ENCODE measurements around the gene EBF3.

Gene EBF3

DNA sequence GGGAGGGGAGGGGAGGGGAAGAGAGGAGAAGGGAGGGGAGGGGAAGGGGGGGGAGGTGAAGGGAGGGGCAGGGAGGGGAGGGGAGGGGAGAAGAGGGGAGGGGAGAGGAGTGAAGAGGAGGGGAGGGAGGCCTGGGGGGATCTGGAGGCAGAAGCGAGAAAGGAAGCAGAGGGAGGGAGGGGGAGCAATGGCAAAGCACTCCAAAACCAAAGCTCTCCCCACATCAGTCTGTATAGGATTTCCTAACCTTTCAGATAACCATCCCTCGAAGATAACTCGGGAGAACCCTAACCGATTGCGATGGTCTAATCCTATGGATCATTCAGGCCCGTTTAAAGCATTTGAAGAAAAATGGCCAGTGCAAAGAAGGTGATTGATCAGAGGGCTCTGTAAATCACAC, 19.0 kb downstream of the EBF3 start:
- no peak for DNase-seq (ENCODE audit: low read depth)

DNA sequence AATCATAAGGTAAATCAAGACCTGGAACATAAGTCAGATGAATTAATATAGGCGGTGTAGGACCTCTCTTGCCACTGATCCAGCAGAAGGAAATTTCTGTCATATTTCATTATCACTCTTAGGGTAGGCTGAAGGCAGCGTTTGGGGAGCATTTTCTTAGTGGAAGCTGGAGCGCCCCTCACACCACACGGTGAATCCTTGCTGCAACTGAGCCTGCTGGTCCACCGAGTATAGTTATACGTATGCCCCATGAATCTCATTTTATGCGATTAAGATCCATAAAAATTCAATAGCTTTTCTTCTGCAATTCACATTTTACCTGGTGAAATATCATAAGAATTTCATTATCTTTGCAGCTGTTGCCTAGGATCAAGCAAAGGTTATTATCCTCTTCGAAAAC, 19.6 kb downstream of the EBF3 start:
- no peak for DNase-seq (ENCODE audit: low read depth)

DNA sequence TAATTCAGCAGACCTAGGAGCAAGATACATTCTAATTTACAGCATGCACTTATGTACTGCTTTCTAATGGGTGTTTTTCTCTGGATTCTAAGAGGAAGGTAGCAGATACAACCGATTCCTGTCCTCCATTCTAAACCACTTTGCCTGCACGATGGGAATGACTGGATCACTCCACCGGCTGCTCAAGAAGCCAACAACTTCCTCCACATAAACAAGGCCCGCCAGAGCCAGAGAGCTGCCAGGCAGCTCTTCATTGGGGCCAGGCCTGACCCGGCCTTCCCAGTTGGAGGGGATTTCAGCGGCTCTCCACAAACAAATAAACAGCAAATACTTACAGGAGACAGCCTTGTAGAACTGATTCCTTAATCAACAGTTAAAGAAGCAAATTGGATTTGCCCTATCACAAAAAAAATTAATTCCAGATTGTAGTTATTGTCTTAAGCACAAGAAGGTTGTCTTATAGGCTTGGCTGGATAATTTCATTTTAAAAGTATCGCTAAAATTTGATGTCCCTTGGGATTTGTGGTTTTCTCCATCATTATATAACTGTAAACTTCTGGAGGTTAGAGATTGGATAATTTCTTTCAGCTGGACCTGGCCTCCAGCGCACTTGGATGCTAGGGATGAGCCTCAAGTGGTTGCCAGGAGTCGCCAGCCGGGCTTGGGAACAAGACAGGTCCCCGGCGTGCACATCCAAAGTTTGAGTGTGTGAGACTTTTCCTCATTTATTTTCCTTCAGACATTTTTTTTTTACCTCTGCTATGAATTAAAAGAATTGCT, 20.9 kb downstream of the EBF3 start:
- DNase-seq (ENCODE audit: low read depth) = no peak

DNA sequence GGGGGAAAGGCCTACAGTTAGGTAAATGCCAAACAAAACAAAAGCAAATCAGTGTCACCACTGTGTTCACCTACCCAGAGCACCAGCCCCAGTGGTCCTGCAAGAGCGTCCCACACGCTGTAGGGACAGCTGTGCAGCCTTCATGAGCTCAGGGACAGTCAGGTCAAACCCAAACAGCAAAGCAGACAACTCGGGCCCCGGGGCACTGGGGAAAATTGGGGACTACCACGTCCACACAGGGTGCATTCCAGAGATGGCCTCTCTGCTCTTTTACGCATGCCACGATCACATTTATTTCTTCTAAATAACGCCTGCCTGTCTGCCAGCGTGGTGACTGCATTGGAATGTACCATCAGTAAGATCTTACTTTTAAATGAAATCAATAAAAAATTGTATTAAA, 21.7 kb downstream of the EBF3 start:
- DNase-seq (ENCODE audit: low read depth) = no peak

DNA sequence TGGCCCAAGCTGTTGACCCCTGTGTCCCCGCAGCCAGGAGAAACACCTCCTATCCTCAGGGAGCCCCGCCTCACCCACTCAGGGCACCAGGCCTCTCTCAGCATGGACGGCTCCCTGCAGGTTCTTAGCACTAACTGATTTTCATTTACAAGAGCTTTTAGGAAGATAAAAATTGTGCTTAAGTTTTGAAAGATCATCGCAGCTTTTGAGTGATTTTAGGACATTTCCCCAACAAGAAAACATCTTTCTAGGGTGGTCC, 22.1 kb downstream of the EBF3 start:
- no peak for DNase-seq (ENCODE audit: low read depth)

DNA sequence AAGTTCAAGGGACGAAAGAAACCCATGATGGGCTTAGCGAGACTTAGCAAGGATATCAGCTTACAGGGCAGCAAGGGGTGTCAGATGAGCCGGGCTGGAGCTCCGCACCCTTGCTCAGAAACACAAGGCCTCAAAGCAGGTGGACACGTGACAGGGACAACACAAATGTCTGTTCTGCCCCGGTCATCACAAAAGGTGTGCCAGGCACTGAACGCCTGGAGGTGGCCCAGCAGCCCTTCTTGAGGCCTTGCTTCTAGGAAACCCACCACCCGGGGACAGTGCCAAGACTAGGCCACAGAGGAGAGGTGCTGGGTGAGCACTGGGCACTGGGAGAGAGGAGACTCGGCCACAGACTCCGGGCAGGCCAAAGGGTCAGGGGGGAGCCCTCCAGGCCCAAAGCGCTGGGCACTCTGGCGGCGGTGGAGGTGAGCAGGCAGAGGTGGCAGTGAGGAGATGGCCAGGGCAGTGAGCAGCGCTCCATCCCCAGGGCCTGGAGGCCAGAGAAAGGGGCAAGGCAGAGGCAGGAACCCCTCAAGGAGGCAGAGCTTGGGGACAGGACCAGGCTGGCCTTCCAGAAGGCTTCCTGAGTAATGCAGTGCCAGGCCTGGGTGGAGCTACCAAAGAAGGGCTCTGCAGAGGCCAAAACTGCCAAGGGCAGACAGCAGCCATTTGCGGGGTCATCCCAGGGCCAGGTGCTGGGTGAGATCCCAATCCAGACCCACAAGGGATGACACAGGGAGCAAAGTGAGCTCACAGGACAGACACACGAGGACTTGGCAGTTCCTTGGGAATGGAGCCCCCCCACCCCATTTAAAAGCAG, 22.7 kb downstream of the EBF3 start:
- no peak for DNase-seq (ENCODE audit: low read depth)

DNA sequence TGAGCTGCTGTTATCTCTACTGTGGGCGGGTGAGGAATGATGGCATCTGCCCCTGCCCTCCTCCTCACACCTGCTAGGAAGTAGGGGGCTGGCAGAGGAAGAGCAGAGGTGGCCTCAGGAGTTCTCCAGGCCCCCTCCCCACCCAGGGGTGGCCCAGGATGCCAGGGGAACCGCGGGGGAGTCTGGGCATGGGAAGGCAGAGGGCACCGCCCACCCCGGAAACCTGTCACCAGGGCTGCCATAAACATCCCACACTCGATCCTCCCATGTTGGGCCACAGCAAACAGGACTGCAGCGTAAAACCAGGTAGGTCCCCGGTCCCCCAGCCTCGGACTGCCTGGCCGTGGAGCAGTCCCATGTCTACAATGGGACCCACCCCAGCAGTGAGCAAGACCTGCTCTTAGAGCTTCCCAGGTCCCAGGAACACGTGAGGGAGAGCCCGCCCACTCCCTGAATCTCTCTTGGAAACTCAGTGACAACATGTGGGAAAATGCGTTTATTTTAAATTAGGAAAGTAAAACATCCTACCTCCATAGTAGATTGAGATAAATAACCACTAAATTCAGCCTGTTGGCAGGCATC, 23.4 kb downstream of the EBF3 start:
- no peak for DNase-seq (ENCODE audit: low read depth)

DNA sequence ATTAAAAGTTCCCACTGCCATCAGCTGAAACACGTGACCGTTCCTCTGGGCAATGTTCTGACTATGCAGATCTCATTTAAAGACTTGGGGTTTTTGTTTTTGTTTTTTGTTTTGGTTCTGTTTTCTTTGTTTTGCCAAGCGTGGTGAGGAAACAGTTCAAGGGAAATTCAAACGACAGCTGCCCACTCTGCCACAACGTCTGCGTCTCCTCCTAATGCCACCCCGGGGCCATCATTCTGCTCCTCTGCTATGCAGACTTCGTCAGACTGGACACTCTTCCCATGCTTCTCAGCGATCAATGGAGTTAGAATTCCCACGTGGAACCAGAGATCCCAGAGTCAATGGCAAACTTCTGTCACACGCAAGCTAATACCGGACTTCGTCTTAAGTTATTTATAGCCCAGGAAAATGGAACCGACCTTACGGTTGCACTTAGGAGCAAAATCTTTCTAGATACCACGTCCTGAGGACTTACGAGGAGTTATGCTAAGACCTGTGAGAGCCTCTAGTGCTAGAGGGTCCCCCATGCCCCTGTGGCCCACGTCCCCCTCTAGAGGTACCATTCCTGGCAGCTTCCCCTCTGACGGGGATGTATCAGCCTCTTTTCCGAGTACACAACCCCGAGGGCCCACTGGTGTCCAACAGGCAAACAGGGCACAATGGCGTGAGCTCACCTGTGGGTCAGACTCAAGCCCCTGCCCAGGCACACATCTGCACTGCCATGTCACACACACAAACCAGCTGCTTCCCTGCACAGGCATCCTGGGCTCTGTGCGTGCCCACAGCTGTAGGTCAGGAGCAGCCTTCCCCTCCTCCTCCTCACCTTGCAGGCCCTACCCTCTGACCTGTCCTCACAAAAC, 24.4 kb downstream of the EBF3 start:
- no peak for DNase-seq (ENCODE audit: low read depth)

DNA sequence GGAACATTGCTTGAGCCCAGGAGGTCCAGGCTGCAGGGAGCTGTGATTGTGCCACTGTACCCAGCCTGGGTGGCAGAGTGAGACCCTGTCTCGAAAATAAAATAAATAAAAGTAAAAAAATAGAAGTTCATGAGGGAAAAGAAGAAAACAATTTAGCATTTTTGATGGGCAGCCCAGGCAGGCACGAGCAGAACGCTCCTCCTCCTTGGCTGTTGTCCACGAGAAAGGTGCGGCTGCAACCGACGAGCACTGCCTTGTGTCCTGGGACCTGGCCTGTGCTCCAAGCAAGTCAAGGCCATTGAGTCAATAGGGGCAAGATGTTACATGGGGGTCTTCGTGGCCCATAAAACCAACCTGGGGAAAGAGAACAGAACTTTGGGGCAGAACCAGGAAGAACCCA, 25.6 kb downstream of the EBF3 start:
- DNase-seq (ENCODE audit: low read depth) = no peak

DNA sequence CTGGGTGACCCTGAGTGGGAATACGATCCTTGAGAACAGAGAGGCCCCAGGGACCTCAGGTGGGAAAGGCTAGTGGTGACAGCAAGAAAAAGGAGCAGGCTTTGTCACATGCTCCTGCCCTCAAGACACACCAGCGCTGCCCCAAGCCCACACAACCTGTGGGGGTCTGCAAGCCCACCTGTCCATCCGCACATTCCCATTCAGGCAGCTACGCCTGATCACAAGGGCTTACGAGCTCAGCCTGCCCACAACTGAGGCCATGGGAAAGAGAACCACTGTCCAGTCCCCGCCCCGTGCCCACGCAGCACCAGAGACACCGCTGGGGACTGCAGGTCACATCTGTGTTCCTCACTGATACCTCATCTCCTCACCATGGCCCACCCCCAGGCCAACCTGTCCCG, 26.7 kb downstream of the EBF3 start:
- no peak for DNase-seq (ENCODE audit: low read depth)

DNA sequence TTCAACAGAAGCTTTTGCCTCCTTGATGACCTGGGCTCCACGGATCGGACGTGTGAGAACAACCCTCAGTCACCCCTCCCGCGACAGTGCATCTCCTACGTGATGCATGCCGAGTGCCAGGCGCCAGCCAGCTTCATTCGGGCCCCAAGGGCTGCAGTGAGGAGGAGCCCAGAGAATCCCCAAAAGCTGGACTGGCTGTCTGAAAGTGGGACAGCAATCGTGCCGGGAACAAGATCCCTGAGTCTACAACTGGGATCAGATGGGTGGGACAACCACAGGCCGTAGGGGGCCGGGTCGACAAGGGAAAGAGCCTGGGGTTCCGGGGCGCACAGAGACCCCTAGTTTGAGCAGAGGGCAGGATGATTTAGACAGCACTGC, 27.2 kb downstream of the EBF3 start:
- DNase-seq (ENCODE audit: low read depth) = no peak

DNA sequence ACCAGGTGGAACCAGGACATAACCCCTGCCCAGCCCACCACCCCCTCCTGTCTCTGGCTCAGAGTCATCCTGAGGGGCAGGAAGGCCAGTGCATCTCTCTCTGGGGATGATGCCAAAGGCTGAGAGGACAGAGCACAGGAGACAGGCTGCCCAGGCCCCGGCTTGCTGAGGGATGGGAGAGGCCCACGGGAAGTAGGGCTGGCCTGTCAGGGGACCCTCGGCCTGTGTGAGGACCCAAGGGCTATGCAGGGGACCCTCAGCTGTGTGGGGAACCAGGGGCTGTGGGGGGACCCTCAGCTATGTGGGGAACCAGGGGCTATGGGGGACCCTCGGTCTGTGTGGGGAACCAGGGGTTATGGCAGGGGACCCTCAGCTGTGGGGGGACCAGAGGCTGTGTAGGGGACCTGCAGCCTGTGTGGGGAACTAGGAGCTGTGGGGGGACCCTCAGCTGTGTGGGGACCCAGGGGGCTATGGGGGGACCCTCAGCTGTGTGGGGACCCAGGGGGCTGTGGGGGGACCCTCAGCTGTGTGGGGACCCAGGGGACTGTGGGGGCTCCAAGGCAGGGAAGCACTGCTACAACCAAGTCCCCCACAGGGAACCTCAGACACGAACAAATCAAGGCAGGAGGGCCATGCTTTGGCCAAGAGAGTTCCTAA, 27.7 kb downstream of the EBF3 start:
- DNase-seq (ENCODE audit: low read depth) = no peak

DNA sequence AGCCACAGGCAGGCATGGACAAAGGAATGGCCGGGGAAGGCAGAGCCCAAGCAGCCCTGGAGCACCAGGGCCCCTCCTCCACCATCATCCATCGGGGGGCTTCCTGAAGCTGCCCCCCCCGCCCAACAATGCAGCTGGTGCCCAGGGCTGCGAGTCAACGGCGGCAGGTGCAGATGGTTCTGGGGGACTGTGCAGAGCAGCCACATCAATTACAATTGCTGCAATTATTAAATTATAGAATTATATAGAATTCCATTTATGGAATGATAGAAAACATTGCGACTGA, 28.3 kb downstream of the EBF3 start:
- no peak for DNase-seq (ENCODE audit: low read depth)

DNA sequence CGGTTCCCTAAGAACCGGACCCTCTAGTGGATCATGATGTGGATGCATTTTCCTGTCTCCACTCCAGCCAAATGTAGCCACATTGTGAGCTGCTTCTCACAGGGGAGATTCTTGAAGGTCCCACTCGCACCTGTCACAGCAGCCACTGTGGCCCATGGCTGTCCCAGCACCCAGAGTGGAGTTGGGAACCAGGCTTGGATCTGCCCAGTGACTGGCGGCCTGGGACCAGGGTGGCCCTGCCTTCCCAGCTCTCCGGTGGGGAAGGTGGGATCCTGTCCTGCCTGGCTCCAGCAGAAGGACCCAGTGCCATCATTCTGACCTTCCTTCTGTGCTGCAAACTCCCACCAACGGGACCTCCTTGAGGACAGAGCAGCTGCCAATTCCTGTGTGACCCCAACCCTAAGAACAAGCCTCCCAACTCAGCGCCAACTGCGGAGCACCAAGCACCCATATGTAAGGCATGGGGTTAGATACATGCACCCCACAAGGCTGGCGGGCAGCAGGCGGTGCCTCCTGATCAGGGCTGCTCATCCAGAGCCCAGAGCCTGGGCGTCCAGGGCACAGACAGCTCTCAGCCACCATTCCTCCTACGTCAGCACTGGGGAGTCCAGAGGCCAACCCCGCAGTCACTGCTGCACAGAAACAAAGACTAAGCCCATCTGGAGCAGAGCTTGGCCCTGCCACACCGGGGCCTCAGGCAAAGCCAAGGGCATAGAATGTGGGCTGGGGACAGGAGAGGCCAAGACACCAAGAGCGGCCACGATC, 28.8 kb downstream of the EBF3 start:
- DNase-seq (ENCODE audit: low read depth) = no peak

DNA sequence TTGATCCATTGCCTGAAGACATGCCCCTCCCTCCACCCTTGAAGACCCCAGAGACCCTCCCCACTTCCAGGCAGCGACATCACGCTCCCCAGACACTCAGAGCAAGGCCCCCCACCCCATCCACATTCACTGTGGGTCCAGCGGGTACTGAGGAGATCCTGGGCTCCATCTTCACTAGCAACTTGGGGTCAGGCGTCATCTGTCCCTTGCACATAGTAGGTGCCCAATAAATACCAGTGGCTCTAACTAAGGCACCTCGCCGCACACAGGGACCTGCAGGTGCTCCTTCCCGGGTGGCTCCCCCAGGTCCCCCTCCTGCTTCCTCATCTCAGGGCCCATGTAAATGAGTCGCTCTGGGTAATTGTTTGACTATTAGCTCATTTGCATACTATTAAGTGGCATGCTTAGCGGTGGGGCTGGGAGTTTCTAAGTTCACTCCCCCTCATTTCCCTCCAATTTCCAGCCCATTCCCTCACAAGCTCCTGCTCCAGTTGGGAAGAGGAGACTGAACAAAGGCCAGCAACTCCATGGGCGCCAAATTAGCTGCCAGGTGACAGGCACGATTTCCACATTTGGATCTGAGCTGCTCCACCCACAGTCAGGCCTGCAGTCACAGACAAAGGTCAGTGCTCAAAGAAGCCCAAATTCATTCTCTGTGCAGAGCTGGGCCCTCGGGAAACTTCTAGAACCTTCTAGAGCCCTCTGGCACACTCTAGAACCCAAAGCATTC, 29.7 kb downstream of the EBF3 start:
- no peak for DNase-seq (ENCODE audit: low read depth)

DNA sequence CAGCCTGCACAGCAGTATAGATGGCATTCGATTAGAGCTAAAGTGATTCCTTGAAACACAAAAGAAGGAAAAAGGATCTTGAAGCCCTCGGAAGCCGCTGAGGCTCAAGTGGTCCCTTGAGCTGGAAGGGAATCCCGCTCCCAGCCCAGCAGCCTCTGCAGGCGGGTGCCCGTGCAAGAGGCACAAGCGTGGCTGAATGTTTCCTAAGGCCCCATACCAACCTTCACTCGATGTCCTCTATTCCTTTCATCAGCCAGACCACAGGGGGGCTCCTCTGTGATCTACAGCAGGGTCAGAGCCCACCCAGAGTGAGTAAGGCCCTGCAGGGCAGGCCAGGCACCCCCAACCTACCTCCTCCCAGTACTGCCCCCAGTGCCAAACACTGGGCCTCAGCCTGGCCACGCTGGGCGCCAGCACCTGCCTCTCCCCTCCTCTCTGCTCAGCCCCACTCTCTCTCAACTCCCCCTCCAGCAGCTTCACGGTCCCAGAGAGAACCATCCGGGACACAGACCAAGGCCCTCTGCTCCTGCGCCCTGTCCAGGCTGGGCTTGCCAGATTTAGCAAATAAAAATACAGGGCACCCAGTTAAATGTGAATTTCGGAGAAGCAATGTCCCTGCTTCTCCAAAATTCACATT, 30.5 kb downstream of the EBF3 start:
- no peak for DNase-seq (ENCODE audit: low read depth)

DNA sequence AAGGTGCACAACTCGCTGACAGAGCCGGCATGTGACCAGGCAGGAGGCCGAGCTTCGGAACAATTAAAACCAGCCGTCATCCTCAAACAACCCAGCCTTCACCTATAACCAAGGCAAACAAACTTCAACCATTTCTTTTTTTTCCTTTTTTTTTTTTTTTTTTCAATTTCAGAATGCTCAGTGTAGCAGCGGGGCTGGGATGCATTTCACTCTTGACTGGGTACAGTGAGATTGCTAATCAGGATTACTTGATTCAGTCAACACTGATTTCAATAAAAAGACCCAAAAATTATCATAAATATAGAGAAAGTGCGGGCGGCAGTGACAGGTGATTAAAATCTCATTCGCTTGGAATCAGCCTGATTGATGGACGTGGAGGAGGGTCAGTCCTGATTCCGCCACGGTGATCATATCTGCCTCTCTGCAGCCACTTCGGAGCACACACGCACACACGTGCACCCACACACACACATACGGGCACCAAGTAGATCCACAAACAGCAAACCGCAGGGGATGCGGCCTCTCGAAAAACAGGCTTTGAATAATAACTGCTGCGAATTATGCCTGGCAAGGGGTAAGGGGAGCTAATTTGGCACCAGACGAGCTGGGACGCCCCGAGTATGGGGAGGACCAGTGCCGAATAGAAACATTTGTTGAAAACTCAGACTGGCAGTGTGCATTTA, 31.2 kb downstream of the EBF3 start:
- DNase-seq (ENCODE audit: low read depth) = no peak

DNA sequence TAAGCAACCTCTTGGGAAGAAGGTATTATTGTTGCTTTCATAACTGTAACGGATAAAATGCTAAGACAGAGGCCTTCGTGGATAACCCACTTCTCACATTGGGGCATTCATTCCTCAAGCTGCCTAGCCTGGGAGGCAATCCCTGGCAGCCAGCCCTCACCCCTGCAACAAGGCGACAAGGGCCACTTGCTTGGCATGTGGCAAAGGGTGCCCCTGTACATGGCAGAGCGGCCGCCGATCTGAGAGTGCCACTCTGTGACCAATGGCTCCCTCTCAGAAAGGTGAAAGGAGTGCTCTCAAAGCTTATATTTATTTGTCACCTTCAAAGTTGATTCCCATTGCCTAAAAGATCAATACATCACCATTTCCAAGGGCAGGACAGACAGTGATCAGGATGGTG, 31.9 kb downstream of the EBF3 start:
- DNase-seq (ENCODE audit: low read depth) = no peak

DNA sequence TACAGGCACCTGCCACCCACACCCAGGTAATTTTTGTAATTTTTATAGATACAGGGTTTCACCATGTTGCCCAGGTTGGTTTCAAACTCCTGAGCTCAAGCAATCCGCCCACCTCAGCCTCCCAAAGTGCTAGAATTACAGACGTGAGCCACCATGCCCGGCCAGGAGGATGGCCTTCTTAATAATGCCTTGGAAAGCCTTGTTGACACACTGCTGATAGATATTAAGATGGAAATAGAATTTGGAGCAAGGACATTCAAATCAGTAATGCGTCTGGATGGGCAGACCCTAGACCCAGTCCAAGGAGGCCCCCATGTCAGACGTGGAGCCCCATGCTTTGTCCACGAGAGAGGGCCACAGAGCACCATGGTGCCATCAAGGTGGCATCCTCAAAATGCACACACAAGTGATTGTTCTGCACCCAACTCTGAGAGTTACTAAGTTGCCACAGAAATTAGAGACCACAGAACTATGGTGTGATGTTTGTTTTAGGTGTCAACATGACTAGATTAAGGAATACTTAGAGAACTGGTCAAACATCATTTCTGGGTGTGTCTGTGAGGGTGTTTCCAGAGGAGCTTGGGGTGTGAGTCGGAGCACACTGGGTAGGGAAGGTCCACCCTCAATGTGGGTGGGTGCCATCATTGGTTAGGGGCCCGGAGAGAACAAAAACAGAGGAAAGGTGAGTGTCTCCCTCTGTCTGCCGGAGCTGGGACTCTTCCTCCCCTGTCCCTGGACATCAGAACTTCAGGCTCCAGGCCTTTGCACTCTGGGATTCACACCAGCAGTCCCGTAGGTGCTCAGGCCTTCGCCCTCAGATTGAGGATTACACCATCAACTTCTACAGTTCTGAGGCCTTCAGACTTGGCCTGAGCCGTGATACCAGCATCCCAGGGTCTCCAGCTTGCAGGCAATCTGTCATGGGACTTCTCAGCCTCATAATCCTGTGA, 34.5 kb downstream of the EBF3 start:
- DNase-seq (ENCODE audit: low read depth) = no peak
